H9 (cell line): ENCODE data around the gene ZNF567. TPM values are rescaled to one million over a fixed set of nuclear protein-coding genes. Genes with fewer than 3 reads are reported as not detected.

Experiments
- DNase-seq: peaks from one replicate; pipeline ENCODE4 v3.0.0-alpha.2; 2017
- H2AFZ ChIP-seq: one replicate; pipeline ENCODE4 v1.6.1; 2013; ENCODE audit warnings: mild to moderate bottlenecking, low read length, control low read depth, moderate library complexity
- H2AK5ac ChIP-seq: 2 replicates; pipeline ENCODE4 v1.6.1; 2013; ENCODE audit warnings: low read length, control low read depth, mixed read lengths; ENCODE audit not compliant: insufficient read length
- H2BK120ac ChIP-seq: one replicate; pipeline ENCODE4 v1.6.1; 2013; ENCODE audit warnings: low read depth, mild to moderate bottlenecking, low read length, control low read depth, inconsistent platforms; ENCODE audit not compliant: poor library complexity, severe bottlenecking
- H2BK12ac ChIP-seq: 2 replicates; pipeline ENCODE4 v1.6.1; 2013; ENCODE audit warnings: low read length, control low read depth, mixed read lengths, low read depth; ENCODE audit not compliant: insufficient read length
- H2BK15ac ChIP-seq: 2 replicates; pipeline ENCODE4 v1.6.1; 2013; ENCODE audit warnings: low read depth, low read length, control low read depth
- H2BK20ac ChIP-seq: one replicate; pipeline ENCODE4 v1.6.1; 2013; ENCODE audit warnings: low read depth, mild to moderate bottlenecking, low read length, control low read depth, inconsistent platforms; ENCODE audit not compliant: poor library complexity, severe bottlenecking
- H2BK5ac ChIP-seq: 2 replicates; pipeline ENCODE4 v1.6.1; 2013; ENCODE audit warnings: low read length, control low read depth, mixed read lengths; ENCODE audit not compliant: insufficient read length
- H3K14ac ChIP-seq: 2 replicates; pipeline ENCODE4 v1.6.1; 2013; ENCODE audit warnings: low read length, control low read depth; ENCODE audit not compliant: insufficient read depth
- H3K18ac ChIP-seq: 2 replicates; pipeline ENCODE4 v1.6.1; 2013; ENCODE audit warnings: low read depth, mild to moderate bottlenecking, mixed read lengths, low read length, control low read depth; ENCODE audit not compliant: insufficient read length
- H3K23ac ChIP-seq: 2 replicates; pipeline ENCODE4 v1.6.1; 2013; ENCODE audit warnings: low read length, control low read depth, mixed read lengths, low read depth; ENCODE audit not compliant: insufficient read length
- H3K23me2 ChIP-seq: 2 replicates; pipeline ENCODE4 v1.6.1; 2013; ENCODE audit warnings: low read depth, mild to moderate bottlenecking, mixed read lengths, low read length, control low read depth; ENCODE audit not compliant: insufficient read length, poor library complexity, severe bottlenecking
- H3K27ac ChIP-seq: 2 replicates; pipeline ENCODE4 v1.5.1; 2013; ENCODE audit warnings: low read length, control low read depth, mixed read lengths, low read depth; ENCODE audit not compliant: insufficient read length
- H3K27me3 ChIP-seq: 2 replicates; pipeline ENCODE4 v1.6.1; 2013; ENCODE audit warnings: low read length, control low read depth, inconsistent platforms; ENCODE audit not compliant: insufficient read depth
- H3K4ac ChIP-seq: 2 replicates; pipeline ENCODE4 v1.6.1; 2013; ENCODE audit warnings: low read depth, mild to moderate bottlenecking, control low read depth, inconsistent platforms, low read length, moderate library complexity
- H3K4me1 ChIP-seq: 2 replicates; pipeline ENCODE4 v1.6.1; 2013; ENCODE audit warnings: low read length, control low read depth, inconsistent platforms; ENCODE audit not compliant: insufficient read depth
- H3K4me2 ChIP-seq: 2 replicates; pipeline ENCODE4 v1.6.1; 2013; ENCODE audit warnings: low read length, control low read depth, mixed read lengths; ENCODE audit not compliant: insufficient read length, insufficient read depth
- H3K56ac ChIP-seq: 2 replicates; pipeline ENCODE4 v1.6.1; 2013; ENCODE audit warnings: low read depth, mild to moderate bottlenecking, mixed read lengths, low read length, control low read depth; ENCODE audit not compliant: insufficient read length
- H3K79me1 ChIP-seq: 2 replicates; pipeline ENCODE4 v1.6.1; 2013; ENCODE audit warnings: low read depth, mild to moderate bottlenecking, moderate library complexity, low read length, control low read depth, inconsistent platforms; ENCODE audit not compliant: insufficient read depth, poor library complexity, severe bottlenecking
- H3K79me2 ChIP-seq: 2 replicates; pipeline ENCODE4 v1.6.1; 2013; ENCODE audit warnings: low read length, control low read depth, inconsistent platforms; ENCODE audit not compliant: insufficient read depth
- H3K9ac ChIP-seq: 2 replicates; pipeline ENCODE4 v1.6.1; 2013; ENCODE audit warnings: low read length, control low read depth, mixed read lengths; ENCODE audit not compliant: insufficient read length; ENCODE audit errors: extremely low read depth
- H3K9me3 ChIP-seq: one replicate; pipeline ENCODE4 v1.6.1; 2013; ENCODE audit warnings: low read depth, low read length, inconsistent platforms; ENCODE audit not compliant: control insufficient read depth
- H3T11ph ChIP-seq: one replicate; pipeline ENCODE4 v1.6.1; 2013; ENCODE audit warnings: mild to moderate bottlenecking, low read length, control low read depth, inconsistent platforms
- H4K20me1 ChIP-seq: one replicate; pipeline ENCODE4 v1.6.1; 2013; ENCODE audit not compliant: control insufficient read depth, insufficient read length, insufficient read depth
- H4K5ac ChIP-seq: 2 replicates; pipeline ENCODE4 v1.6.1; 2013; ENCODE audit warnings: low read depth, mild to moderate bottlenecking, mixed read lengths, low read length, control low read depth; ENCODE audit not compliant: insufficient read length
- H4K8ac ChIP-seq: replicated peaks from 2 replicates; pipeline ENCODE4 v1.6.1; 2013; ENCODE audit warnings: low read length, control low read depth, mixed read lengths, low read depth; ENCODE audit not compliant: insufficient read length
- H4K91ac ChIP-seq: 2 replicates; pipeline ENCODE4 v1.6.1; 2013; ENCODE audit warnings: low read depth, mild to moderate bottlenecking, moderate library complexity, mixed read lengths, low read length, control low read depth; ENCODE audit not compliant: insufficient read length
- H3K27ac Mint-ChIP-seq, 3 experiments: 2 replicates in 2 of 3; 3 replicates in 1 of 3; pipeline ENCODE4 v1.8.0; 2020 to 2021; ENCODE audit warnings: mixed read lengths in 3 of 3, mild to moderate bottlenecking in 1 of 3, moderate library complexity in 1 of 3
- H3K27me3 Mint-ChIP-seq: 2 replicates; pipeline ENCODE4 v1.8.0; 2021; ENCODE audit warnings: low read depth, mild to moderate bottlenecking, moderate library complexity, mixed read lengths
- H3K36me3 Mint-ChIP-seq, 3 experiments: 2 replicates in 2 of 3; 3 replicates in 1 of 3; pipeline ENCODE4 v1.8.0; 2020 to 2021; ENCODE audit warnings: low read depth in 3 of 3, mixed read lengths in 3 of 3; ENCODE audit not compliant: insufficient read depth in 1 of 3
- H3K4me1 Mint-ChIP-seq, 2 experiments: 2 replicates each; pipeline ENCODE4 v1.8.0; 2020; ENCODE audit warnings: mixed read lengths in 2 of 2
- H3K4me3 Mint-ChIP-seq, 2 experiments: 2 replicates in 1 of 2; 3 replicates in 1 of 2; pipeline ENCODE4 v1.8.0; 2020 to 2021; ENCODE audit warnings: mild to moderate bottlenecking in 2 of 2, mixed read lengths in 2 of 2, moderate library complexity in 1 of 2
- H3K9me3 Mint-ChIP-seq, 2 experiments: 2 replicates in 1 of 2; 3 replicates in 1 of 2; pipeline ENCODE4 v1.8.0; 2020; ENCODE audit warnings: mild to moderate bottlenecking in 2 of 2, mixed read lengths in 2 of 2, moderate library complexity in 1 of 2
- WGBS: extraction: QIAGEN DNeasy Blood & Tissue Kit; methylation state at CpG from one replicate; pipeline ENCODE4 v1.1.7; 2013; ENCODE audit warnings: missing lambda C conversion rate, low lambda C conversion rate, mixed read lengths; ENCODE audit not compliant: insufficient read length; ENCODE audit errors: extremely low coverage; 5-methylcytosine and 5-hydroxymethylcytosine counted together
- total RNA-seq: library from RNA; stranded (reverse); gene quantifications from 2 replicates; pipeline ENCODE4 v1.2.1, GENCODE V29; 2021
- TF ChIP-seq, protein P1 (sequence below): fragments of 200-600 bp; sonication (generic); conservative IDR thresholded peaks from 3 replicates; pipeline ENCODE4 v1.8.0; 2021; ENCODE audit warnings: antibody characterized with exemption, mild to moderate bottlenecking

The ZNF567 gene
- total RNA-seq, 1 experiment from 2014 or later = 16.1 TPM

DNA sequence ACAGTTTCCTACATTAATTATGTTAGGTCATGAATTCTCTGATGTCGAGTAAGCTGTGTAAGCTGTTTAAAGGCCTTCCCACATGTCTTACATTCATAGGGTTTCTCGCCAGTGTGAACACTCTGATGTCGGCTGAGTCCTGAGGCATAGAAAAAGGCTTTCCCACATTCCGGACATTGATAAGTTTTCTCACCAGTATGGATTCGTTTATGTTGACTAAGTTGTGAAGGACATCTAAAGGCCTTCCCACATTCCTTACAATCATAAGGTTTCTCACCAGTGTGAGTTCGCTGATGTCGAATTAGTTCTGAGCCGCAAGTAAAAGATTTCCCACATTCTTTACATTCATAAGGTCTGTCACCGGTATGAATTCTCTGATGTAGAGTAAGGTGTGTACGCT, 60.3 kb downstream of the ZNF567 start:
- Histone ChIP-seq H3T11ph (no peak overlapping the region), H4K91ac (no peak overlapping the region), H2AFZ (no peak overlapping the region), H2BK120ac (no peak overlapping the region), H3K56ac (no peak overlapping the region), H2BK20ac (no peak overlapping the region), H3K23ac (no peak overlapping the region), H3K23me2 (no peaks in the 10 kb centered on the region), H4K20me1 (no peaks in the 10 kb centered on the region), H3K4me2 (no peak overlapping the region), H3K18ac (no peak overlapping the region), H3K4me1 (no peaks in the 10 kb centered on the region), H2AK5ac (no peak overlapping the region), H3K27me3 (no peaks in the 10 kb centered on the region), H3K79me1 (no peaks in the 10 kb centered on the region), H2BK12ac (no peak overlapping the region), H4K5ac (no peak overlapping the region), H3K79me2 (peaks cover 3% of the 10 kb centered on the region; the same call in 1 of the 2 replicates), H2BK15ac (no peak overlapping the region), H3K27ac (no peak overlapping the region), H4K8ac (no peak overlapping the region), H3K9me3 (peaks cover 74% of the 10 kb centered on the region), H2BK5ac (no peak overlapping the region), H3K9ac (no peak overlapping the region), H3K4ac (no peak overlapping the region), H3K14ac (no peak overlapping the region)
- no CpG with 5 or more reads among the region's 10 CpGs for WGBS
- H3K36me3 Mint-ChIP-seq = peaks cover 86 to 92% (median 87%) of the 10 kb centered on the region in 3 experiments
- H3K4me3 Mint-ChIP-seq = no peak overlapping the region
- DNase-seq = no peak
- TF ChIP-seq, protein P1, sequence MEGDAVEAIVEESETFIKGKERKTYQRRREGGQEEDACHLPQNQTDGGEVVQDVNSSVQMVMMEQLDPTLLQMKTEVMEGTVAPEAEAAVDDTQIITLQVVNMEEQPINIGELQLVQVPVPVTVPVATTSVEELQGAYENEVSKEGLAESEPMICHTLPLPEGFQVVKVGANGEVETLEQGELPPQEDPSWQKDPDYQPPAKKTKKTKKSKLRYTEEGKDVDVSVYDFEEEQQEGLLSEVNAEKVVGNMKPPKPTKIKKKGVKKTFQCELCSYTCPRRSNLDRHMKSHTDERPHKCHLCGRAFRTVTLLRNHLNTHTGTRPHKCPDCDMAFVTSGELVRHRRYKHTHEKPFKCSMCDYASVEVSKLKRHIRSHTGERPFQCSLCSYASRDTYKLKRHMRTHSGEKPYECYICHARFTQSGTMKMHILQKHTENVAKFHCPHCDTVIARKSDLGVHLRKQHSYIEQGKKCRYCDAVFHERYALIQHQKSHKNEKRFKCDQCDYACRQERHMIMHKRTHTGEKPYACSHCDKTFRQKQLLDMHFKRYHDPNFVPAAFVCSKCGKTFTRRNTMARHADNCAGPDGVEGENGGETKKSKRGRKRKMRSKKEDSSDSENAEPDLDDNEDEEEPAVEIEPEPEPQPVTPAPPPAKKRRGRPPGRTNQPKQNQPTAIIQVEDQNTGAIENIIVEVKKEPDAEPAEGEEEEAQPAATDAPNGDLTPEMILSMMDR = no peak
- H3K27me3 Mint-ChIP-seq = peaks cover 21% of the 10 kb centered on the region
- peaks cover 94 to 98% of the 10 kb centered on the region in 2 experiments for H3K9me3 Mint-ChIP-seq
- H3K4me1 Mint-ChIP-seq = no peaks in the 10 kb centered on the region
- H3K27ac Mint-ChIP-seq = no peak overlapping the region
